DMS114 treated with DMSO at 0.1 percent for 48 hours (cell line): ENCODE measurements around the gene MYCBPAP.

Experiments
- DNase-seq: peaks from one replicate; lab custom pipeline; 2025; ENCODE audit not compliant: unreplicated experiment; lab: John Stamatoyannopoulos, UW

Gene MYCBPAP

GRCh38 chr17:50550661-50551432 lies 42.6 kb downstream of the MYCBPAP start:
- peak; percentile 67 for DNase-seq

- DNase-seq: no peak
Measured at GRCh38 chr17:50551433-50551815, 43.2 kb downstream of the MYCBPAP start.

- DNase-seq: no peak
Measured at GRCh38 chr17:50551884-50552283, 43.6 kb downstream of the MYCBPAP start.

GRCh38 chr17:50554201-50554600 lies 46.0 kb downstream of the MYCBPAP start:
- DNase-seq: no peak

- DNase-seq: no peak
Measured at GRCh38 chr17:50556803-50557202, 48.6 kb downstream of the MYCBPAP start.

- no peak for DNase-seq
Measured at GRCh38 chr17:50557630-50558029, 49.4 kb downstream of the MYCBPAP start.

GRCh38 chr17:50558091-50558490 lies 49.9 kb downstream of the MYCBPAP start:
- DNase-seq: no peak

- DNase-seq: no peak
Measured at GRCh38 chr17:50558581-50558940, 50.3 kb downstream of the MYCBPAP start.

- no peak for DNase-seq
Measured at GRCh38 chr17:50558941-50559614, 50.8 kb downstream of the MYCBPAP start.

GRCh38 chr17:50559674-50560184 lies 51.5 kb downstream of the MYCBPAP start:
- peak; percentile 56 for DNase-seq

GRCh38 chr17:50560185-50560824 lies 52.1 kb downstream of the MYCBPAP start, which contains the start of gene CACNA1G:
Gene CACNA1G (plus strand): TSS chr17:50560715. CDS start chr17:50561460, 745 bp downstream.
- DNase-seq: peak; percentile 78

- DNase-seq: no peak
Measured at GRCh38 chr17:50560931-50561745, 52.9 kb downstream of the MYCBPAP start.

- no peak for DNase-seq
Measured at GRCh38 chr17:50561746-50562141, 53.5 kb downstream of the MYCBPAP start.

- no peak for DNase-seq
Measured at GRCh38 chr17:50562242-50563091, 54.2 kb downstream of the MYCBPAP start.

- DNase-seq: no peak
Measured at GRCh38 chr17:50563092-50563511, 54.9 kb downstream of the MYCBPAP start.

- DNase-seq: no peak
Measured at GRCh38 chr17:50564916-50565315, 56.7 kb downstream of the MYCBPAP start.

- DNase-seq: no peak
Measured at GRCh38 chr17:50565402-50566350, 57.4 kb downstream of the MYCBPAP start.

- DNase-seq: no peak
Measured at GRCh38 chr17:50566886-50567285, 58.6 kb downstream of the MYCBPAP start.

- DNase-seq: no peak
Measured at GRCh38 chr17:50568659-50569058, 60.4 kb downstream of the MYCBPAP start.
